ENCODE results near the gene ZNF584.

ZNF584 gene

GRCh38 chr19:58361900-58362271 is 46.6 kb upstream of the ZNF584 start (continued):
- TF ChIP-seq, protein P1, sequence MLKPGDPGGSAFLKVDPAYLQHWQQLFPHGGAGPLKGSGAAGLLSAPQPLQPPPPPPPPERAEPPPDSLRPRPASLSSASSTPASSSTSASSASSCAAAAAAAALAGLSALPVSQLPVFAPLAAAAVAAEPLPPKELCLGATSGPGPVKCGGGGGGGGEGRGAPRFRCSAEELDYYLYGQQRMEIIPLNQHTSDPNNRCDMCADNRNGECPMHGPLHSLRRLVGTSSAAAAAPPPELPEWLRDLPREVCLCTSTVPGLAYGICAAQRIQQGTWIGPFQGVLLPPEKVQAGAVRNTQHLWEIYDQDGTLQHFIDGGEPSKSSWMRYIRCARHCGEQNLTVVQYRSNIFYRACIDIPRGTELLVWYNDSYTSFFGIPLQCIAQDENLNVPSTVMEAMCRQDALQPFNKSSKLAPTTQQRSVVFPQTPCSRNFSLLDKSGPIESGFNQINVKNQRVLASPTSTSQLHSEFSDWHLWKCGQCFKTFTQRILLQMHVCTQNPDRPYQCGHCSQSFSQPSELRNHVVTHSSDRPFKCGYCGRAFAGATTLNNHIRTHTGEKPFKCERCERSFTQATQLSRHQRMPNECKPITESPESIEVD (tag by site-specific recombination; IDR thresholded peaks at IDR 0.05), result no peak
- peak; percentile 99 for TF ChIP-seq ZNF777 (tag by site-specific recombination; IDR thresholded peaks at IDR 0.05; ENCODE audit: borderline replicate concordance)

DNA sequence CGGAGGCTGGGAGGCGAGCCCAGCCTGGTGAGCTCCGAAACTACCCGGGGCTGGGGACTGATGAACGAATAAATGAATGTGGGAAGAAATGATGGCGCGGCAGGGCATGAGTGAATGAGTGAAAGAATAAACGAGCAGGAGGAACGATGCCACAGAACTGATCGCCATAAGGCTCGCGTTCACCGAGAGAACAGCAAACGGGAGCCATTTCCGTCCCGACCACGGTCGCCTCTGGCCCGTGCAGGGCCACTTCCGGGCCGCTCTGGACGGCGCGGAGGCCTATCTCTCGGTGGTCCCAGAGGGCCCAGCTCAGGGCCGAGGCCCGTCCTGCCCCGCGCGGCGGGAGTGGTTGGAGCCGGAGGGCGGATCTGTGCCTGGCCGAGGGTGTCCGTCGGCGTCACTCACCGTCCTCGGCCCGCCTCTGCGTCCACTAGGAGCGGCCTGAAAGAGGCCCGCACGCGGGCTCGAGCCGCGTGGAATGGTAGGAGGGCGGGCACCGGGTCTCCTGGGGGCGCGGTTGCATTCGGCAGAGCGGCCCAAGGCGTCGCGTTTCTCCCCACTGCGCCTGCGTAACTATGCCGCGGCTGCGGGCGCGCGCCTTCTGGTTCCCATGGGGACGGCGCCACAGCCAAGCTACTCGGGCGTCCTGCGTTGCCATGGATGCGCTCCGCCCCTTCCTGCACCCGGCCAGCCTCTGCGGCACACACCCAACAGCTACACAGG is 46.0 kb upstream of the ZNF584 start, which contains the start of gene ZNF497:
TSS of gene ZNF497 (minus strand) at position 480 of the 723 bp plus-strand sequence. CDS start 5,116 bp downstream, outside the sequence.
- no peaks in the 10 kb centered on the region; a peak in 1 of 3 replicates for H3K36me3 ChIP-seq (ENCODE audit: control insufficient read depth in 2 of 2, insufficient read depth in 1 of 2, low read length in 2 of 2)
- POLR2A ChIA-PET, result interaction anchor here (0.5 to 3.2 kb wide), 42 partner anchors 10 to 359 kb away, joined by 3 to 38 read pairs (median 6); partner anchors contain the start of genes A1BG, CHMP2A, RNF225 and RPS5
- peak within 1 kb of the TSS; percentile 85 for H3K27ac ChIP-seq (ENCODE audit: extremely low read depth, low read depth, low read length)
- no peaks in the 10 kb centered on the region for H3K9me3 ChIP-seq (ENCODE audit: control insufficient read depth, insufficient read depth, low read depth, low read length)
- H3K4me3 ChIP-seq (ENCODE audit: low read depth, low read length), result peak within 1 kb of the TSS; percentile 96
- CTCF ChIA-PET, result interaction anchor here (0.7 to 1.5 kb wide), 7 partner anchors 11 to 230 kb away, joined by 3 to 9 read pairs (median 5); partner anchors contain the start of gene ZBTB45
- no peaks in the 10 kb centered on the region for H3K4me1 ChIP-seq (ENCODE audit: control insufficient read depth, insufficient read depth, low read length)
- TF ChIP-seq GLIS2 (tag by site-specific recombination; IDR thresholded peaks at IDR 0.05) (0 out of 2 replicates have a peak, but pooled peaks have one; percentile 9), ZNF837 (tag by site-specific recombination; IDR thresholded peaks at IDR 0.05) (no peak), ZBTB20 (tag by site-specific recombination; IDR thresholded peaks at IDR 0.05) (peak; percentile 59; the same call in 1 of the 2 replicates), KLF1 (tag by site-specific recombination; IDR thresholded peaks at IDR 0.05) (peak; percentile 62), ZNF654 (tag by site-specific recombination; IDR thresholded peaks at IDR 0.05; ENCODE audit: low read depth) (no peak), KLF10 (tag by site-specific recombination; IDR thresholded peaks at IDR 0.05) (peak; percentile 78), ZNF510 (tag by site-specific recombination; IDR thresholded peaks at IDR 0.05; ENCODE audit: insufficient replicate concordance) (no peak), ZNF138 (tag by site-specific recombination; IDR thresholded peaks at IDR 0.05; ENCODE audit: borderline replicate concordance) (peak; percentile 56; the same call in 1 of the 2 replicates), ZNF19 (tag by site-specific recombination; IDR thresholded peaks at IDR 0.05; ENCODE audit: low read depth) (no peak), ZNF292 (tag by site-specific recombination; IDR thresholded peaks at IDR 0.05; ENCODE audit: borderline replicate concordance, low read depth) (no peak), ZNF707 (tag by site-specific recombination; IDR thresholded peaks at IDR 0.05) (no peak), ZNF610 (tag by site-specific recombination; IDR thresholded peaks at IDR 0.05; ENCODE audit: borderline replicate concordance) (peak; percentile 87), ZNF16 (tag by site-specific recombination; IDR thresholded peaks at IDR 0.05; ENCODE audit: low read depth) (no peak), ZNF639 (tag by site-specific recombination; IDR thresholded peaks at IDR 0.05) (peak; percentile 52; the same call in 1 of the 2 replicates), WT1 (tag by site-specific recombination; IDR thresholded peaks at IDR 0.05) (0 out of 2 replicates have a peak, but pooled peaks have one; percentile 33), ZNF175 (tag by site-specific recombination; IDR thresholded peaks at IDR 0.05) (no peak), EGR2 (tag by site-specific recombination; IDR thresholded peaks at IDR 0.05; ENCODE audit: low read depth) (no peak; the same call in 1 of the 2 replicates)
- TF ChIP-seq, protein P2, sequence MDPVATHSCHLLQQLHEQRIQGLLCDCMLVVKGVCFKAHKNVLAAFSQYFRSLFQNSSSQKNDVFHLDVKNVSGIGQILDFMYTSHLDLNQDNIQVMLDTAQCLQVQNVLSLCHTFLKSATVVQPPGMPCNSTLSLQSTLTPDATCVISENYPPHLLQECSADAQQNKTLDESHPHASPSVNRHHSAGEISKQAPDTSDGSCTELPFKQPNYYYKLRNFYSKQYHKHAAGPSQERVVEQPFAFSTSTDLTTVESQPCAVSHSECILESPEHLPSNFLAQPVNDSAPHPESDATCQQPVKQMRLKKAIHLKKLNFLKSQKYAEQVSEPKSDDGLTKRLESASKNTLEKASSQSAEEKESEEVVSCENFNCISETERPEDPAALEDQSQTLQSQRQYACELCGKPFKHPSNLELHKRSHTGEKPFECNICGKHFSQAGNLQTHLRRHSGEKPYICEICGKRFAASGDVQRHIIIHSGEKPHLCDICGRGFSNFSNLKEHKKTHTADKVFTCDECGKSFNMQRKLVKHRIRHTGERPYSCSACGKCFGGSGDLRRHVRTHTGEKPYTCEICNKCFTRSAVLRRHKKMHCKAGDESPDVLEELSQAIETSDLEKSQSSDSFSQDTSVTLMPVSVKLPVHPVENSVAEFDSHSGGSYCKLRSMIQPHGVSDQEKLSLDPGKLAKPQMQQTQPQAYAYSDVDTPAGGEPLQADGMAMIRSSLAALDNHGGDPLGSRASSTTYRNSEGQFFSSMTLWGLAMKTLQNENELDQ (tag by site-specific recombination; IDR thresholded peaks at IDR 0.05; ENCODE audit: low read depth), result no peak
- TF ChIP-seq, protein P3, sequence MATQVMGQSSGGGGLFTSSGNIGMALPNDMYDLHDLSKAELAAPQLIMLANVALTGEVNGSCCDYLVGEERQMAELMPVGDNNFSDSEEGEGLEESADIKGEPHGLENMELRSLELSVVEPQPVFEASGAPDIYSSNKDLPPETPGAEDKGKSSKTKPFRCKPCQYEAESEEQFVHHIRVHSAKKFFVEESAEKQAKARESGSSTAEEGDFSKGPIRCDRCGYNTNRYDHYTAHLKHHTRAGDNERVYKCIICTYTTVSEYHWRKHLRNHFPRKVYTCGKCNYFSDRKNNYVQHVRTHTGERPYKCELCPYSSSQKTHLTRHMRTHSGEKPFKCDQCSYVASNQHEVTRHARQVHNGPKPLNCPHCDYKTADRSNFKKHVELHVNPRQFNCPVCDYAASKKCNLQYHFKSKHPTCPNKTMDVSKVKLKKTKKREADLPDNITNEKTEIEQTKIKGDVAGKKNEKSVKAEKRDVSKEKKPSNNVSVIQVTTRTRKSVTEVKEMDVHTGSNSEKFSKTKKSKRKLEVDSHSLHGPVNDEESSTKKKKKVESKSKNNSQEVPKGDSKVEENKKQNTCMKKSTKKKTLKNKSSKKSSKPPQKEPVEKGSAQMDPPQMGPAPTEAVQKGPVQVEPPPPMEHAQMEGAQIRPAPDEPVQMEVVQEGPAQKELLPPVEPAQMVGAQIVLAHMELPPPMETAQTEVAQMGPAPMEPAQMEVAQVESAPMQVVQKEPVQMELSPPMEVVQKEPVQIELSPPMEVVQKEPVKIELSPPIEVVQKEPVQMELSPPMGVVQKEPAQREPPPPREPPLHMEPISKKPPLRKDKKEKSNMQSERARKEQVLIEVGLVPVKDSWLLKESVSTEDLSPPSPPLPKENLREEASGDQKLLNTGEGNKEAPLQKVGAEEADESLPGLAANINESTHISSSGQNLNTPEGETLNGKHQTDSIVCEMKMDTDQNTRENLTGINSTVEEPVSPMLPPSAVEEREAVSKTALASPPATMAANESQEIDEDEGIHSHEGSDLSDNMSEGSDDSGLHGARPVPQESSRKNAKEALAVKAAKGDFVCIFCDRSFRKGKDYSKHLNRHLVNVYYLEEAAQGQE (tag by site-specific recombination; IDR thresholded peaks at IDR 0.05), result no peak
- TF ChIP-seq, protein P4, sequence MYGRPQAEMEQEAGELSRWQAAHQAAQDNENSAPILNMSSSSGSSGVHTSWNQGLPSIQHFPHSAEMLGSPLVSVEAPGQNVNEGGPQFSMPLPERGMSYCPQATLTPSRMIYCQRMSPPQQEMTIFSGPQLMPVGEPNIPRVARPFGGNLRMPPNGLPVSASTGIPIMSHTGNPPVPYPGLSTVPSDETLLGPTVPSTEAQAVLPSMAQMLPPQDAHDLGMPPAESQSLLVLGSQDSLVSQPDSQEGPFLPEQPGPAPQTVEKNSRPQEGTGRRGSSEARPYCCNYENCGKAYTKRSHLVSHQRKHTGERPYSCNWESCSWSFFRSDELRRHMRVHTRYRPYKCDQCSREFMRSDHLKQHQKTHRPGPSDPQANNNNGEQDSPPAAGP (tag by site-specific recombination; IDR thresholded peaks at IDR 0.05), result peak; percentile 49; the same call in 1 of the 2 replicates
- TF ChIP-seq, protein P1 (tag by site-specific recombination; IDR thresholded peaks at IDR 0.05), result no peak
